Mammary epithelial cell (primary cell): ENCODE results near the gene MRPL45.

Experiments
- EZH2 ChIP-seq: IDR thresholded peaks from 2 replicates; pipeline ENCODE4 v1.6.1; 2012; ENCODE audit warnings: low read length, inconsistent platforms, borderline replicate concordance
- TF ChIP-seq, protein P1 (sequence below), 2 donors: IDR thresholded peaks in 1 of 2; conservative IDR thresholded peaks in 1 of 2; 2 replicates each; pipeline ENCODE4 v1.5.1; 2011 to 2012; ENCODE audit warnings: inconsistent platforms in 2 of 2, low read length in 2 of 2, mild to moderate bottlenecking in 2 of 2, control low read depth in 1 of 2, low read depth in 1 of 2; ENCODE audit not compliant: insufficient read depth in 1 of 2; ENCODE audit errors: extremely low read depth in 1 of 2

DNA sequence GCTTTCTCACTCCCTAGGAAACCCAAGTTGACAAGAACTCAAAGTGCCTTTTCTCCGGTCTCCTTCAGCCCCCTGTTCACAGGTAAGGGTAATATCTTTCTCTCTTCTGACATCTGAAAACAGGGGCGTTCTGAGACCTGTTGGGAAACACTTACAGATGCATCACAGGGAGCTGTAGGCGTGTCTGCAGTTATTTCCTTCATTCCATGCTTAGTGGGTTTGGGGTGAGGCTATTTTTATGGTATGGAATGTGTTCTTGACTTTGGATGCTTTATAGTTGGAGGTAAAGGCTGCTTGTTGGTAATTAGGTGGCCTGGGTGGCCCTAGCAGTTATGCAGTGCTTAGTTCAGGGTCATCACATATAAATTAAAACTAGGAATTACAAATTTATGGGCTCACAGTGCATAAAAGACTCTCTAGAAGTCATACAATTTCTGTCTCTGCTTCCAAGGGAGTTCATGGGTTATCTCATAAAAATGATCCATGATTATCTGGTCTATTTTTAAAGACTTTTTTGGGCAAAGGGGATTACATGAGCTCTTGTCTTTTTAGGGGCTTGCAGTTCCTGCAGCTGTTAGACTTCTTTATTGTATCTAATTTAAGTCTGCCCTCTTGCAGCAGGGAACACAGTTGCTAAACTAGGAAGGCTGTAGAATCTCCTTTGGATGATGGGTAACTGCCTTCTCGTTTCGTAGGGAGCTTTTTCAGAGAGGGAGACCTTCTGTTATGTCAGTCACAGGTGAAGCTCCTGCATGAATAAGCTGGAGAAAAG, 64.9 kb downstream of the MRPL45 start:
- TF ChIP-seq, protein P1, sequence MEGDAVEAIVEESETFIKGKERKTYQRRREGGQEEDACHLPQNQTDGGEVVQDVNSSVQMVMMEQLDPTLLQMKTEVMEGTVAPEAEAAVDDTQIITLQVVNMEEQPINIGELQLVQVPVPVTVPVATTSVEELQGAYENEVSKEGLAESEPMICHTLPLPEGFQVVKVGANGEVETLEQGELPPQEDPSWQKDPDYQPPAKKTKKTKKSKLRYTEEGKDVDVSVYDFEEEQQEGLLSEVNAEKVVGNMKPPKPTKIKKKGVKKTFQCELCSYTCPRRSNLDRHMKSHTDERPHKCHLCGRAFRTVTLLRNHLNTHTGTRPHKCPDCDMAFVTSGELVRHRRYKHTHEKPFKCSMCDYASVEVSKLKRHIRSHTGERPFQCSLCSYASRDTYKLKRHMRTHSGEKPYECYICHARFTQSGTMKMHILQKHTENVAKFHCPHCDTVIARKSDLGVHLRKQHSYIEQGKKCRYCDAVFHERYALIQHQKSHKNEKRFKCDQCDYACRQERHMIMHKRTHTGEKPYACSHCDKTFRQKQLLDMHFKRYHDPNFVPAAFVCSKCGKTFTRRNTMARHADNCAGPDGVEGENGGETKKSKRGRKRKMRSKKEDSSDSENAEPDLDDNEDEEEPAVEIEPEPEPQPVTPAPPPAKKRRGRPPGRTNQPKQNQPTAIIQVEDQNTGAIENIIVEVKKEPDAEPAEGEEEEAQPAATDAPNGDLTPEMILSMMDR (conservative IDR thresholded peaks at IDR 0.05 in 1 of 2, IDR thresholded peaks at IDR 0.05 in 1 of 2; ENCODE audit: extremely low read depth in 1 of 2, insufficient read depth in 1 of 2, low read depth in 1 of 2, low read length in 2 of 2), result no peak
- no peak for TF ChIP-seq EZH2
